H1 (cell line): Measurements from ENCODE around the gene FSIP1. TPM values are rescaled to one million over a fixed set of nuclear protein-coding genes. Genes with fewer than 3 reads are reported as not detected.

Experiments used
- CTCF ChIA-PET: fragments of 300-600 bp; sonication (Branson Sonifier 250); formaldehyde crosslinking; loops from one replicate; lab custom pipeline; 2021; ENCODE audit not compliant: partially characterized antibody; lab: Charles Lee
- POLR2A ChIA-PET: fragments of 300-600 bp; sonication (Branson Sonifier 250); formaldehyde crosslinking; loops from one replicate; lab custom pipeline; 2021; ENCODE audit warnings: inconsistent platforms; ENCODE audit not compliant: partially characterized antibody; lab: Charles Lee
- DNase-seq, 2 experiments: peaks; one replicate each; pipeline versions ENCODE4 v3.0.0 to v3.0.0-alpha.2; 2010 to 2022; ENCODE audit warnings: low spot score in 2 of 2, low read depth in 1 of 2, mixed read lengths in 1 of 2
- FAIRE-seq: peaks from 2 replicates; lab custom pipeline; 2011; peaks lifted over from hg19 to GRCh38; lab: Jason Lieb, UNC
- H2AFZ ChIP-seq: 2 replicates; pipeline ENCODE4 v1.8.1; 2012; ENCODE audit warnings: low read length, inconsistent platforms
- H2AK5ac ChIP-seq: 2 replicates; pipeline ENCODE4 v1.6.1; 2013; ENCODE audit warnings: low read depth, low read length
- H2BK120ac ChIP-seq: replicated peaks from 2 replicates; pipeline ENCODE3; 2013; ENCODE audit warnings: low read depth, low read length, inconsistent platforms
- H2BK12ac ChIP-seq: 2 replicates; pipeline ENCODE4 v1.6.1; 2013; ENCODE audit warnings: low read depth, low read length
- H2BK15ac ChIP-seq: 2 replicates; pipeline ENCODE4 v1.6.1; 2013; ENCODE audit warnings: low read length
- H2BK20ac ChIP-seq: 2 replicates; pipeline ENCODE4 v1.6.1; 2013; ENCODE audit warnings: low read length
- H2BK5ac ChIP-seq: 2 replicates; pipeline ENCODE4 v1.6.1; 2013; ENCODE audit warnings: low read depth, low read length
- H3K14ac ChIP-seq: 2 replicates; pipeline ENCODE4 v1.6.1; 2013; ENCODE audit warnings: inconsistent platforms; ENCODE audit not compliant: insufficient read length
- H3K18ac ChIP-seq: 2 replicates; pipeline ENCODE4 v1.6.1; 2013; ENCODE audit warnings: low read length; ENCODE audit errors: extremely low read depth
- H3K23ac ChIP-seq: 2 replicates; pipeline ENCODE4 v1.6.1; 2013; ENCODE audit warnings: inconsistent platforms; ENCODE audit not compliant: insufficient read length
- H3K23me2 ChIP-seq: 2 replicates; pipeline ENCODE4 v1.6.1; 2013; ENCODE audit warnings: low read depth, low read length
- H3K27ac ChIP-seq: 2 replicates; pipeline ENCODE4 v1.6.1; 2011; ENCODE audit warnings: low read depth, low read length, inconsistent platforms
- H3K27me3 ChIP-seq, 4 experiments: replicated peaks in 1 of 4; 1 replicate in 1 of 4; 2 replicates in 3 of 4; pipeline versions ENCODE4 v1.6.1 to v1.8.1; 2011 to 2013; ENCODE audit warnings: low read length in 3 of 4, mild to moderate bottlenecking in 3 of 4, inconsistent platforms in 2 of 4, mixed read lengths in 2 of 4, moderate library complexity in 1 of 4; ENCODE audit not compliant: control insufficient read depth in 3 of 4, insufficient read depth in 3 of 4; ENCODE audit errors: extremely low read depth in 1 of 4
- H3K36me3 ChIP-seq, 4 experiments: 2 replicates each; pipeline versions ENCODE4 v1.6.1 to v1.8.1; 2011 to 2013; ENCODE audit warnings: mild to moderate bottlenecking in 4 of 4, low read length in 3 of 4, moderate library complexity in 2 of 4, control low read depth in 1 of 4, inconsistent platforms in 1 of 4; ENCODE audit not compliant: insufficient read depth in 4 of 4, control insufficient read depth in 2 of 4
- H3K4ac ChIP-seq: replicated peaks from 2 replicates; pipeline ENCODE3; 2013; ENCODE audit warnings: low read length, low read depth, mixed read lengths, inconsistent platforms; ENCODE audit not compliant: insufficient read length
- H3K4me1 ChIP-seq, 4 experiments: replicated peaks in 1 of 4; 1 replicate in 1 of 4; 2 replicates in 3 of 4; pipeline versions ENCODE4 v1.6.1 to v1.8.1; 2011 to 2013; ENCODE audit warnings: low read length in 3 of 4, inconsistent platforms in 2 of 4, mixed read lengths in 1 of 4; ENCODE audit not compliant: insufficient read depth in 4 of 4, control insufficient read depth in 3 of 4
- H3K4me2 ChIP-seq, 2 experiments: 2 replicates each; pipeline versions ENCODE4 v1.6.1 to v1.8.1; 2011 to 2013; ENCODE audit warnings: low read depth in 2 of 2, low read length in 2 of 2, control low read depth in 1 of 2, inconsistent platforms in 1 of 2, mild to moderate bottlenecking in 1 of 2; ENCODE audit not compliant: insufficient read depth in 1 of 2
- H3K4me3 ChIP-seq, 4 experiments: fragments of 200-600, 300-600 bp in 1 of 4; sonication (generic), shearing (Covaris generic), sonication (Bioruptor Twin) in 1 of 4; 2 replicates each; pipeline versions ENCODE4 v1.5.1 to v1.8.1; 2011 to 2016; ENCODE audit warnings: low read length in 4 of 4, low read depth in 3 of 4, control low read depth in 2 of 4, inconsistent platforms in 2 of 4, mild to moderate bottlenecking in 2 of 4, mixed read lengths in 1 of 4, moderate library complexity in 1 of 4; ENCODE audit not compliant: insufficient read depth in 2 of 4; ENCODE audit errors: extremely low read depth in 1 of 4
- H3K56ac ChIP-seq: replicated peaks from 2 replicates; pipeline ENCODE3; 2013; ENCODE audit warnings: low read depth, mild to moderate bottlenecking, mixed read lengths, low read length, inconsistent platforms; ENCODE audit not compliant: insufficient read length
- H3K79me1 ChIP-seq: 2 replicates; pipeline ENCODE4 v1.6.1; 2013; ENCODE audit warnings: low read depth, low read length, control low read depth
- H3K79me2 ChIP-seq, 2 experiments: 2 replicates each; pipeline versions ENCODE4 v1.6.1 to v1.8.1; 2012 to 2013; ENCODE audit warnings: low read length in 2 of 2, mild to moderate bottlenecking in 2 of 2, inconsistent platforms in 1 of 2; ENCODE audit not compliant: insufficient read depth in 2 of 2, control insufficient read depth in 1 of 2
- H3K9ac ChIP-seq, 4 experiments: replicated peaks in 1 of 4; 1 replicate in 1 of 4; 2 replicates in 3 of 4; pipeline versions ENCODE4 v1.6.1 to v1.8.1; 2011 to 2013; ENCODE audit warnings: low read depth in 3 of 4, low read length in 3 of 4, control low read depth in 2 of 4, mild to moderate bottlenecking in 2 of 4, moderate library complexity in 2 of 4, inconsistent platforms in 1 of 4; ENCODE audit errors: extremely low read depth in 1 of 4
- H3K9me3 ChIP-seq, 2 experiments: 2 replicates each; pipeline versions ENCODE4 v1.6.1 to v1.8.1; 2012 to 2013; ENCODE audit warnings: mild to moderate bottlenecking in 2 of 2, moderate library complexity in 2 of 2, control low read depth in 1 of 2, inconsistent platforms in 1 of 2, low read depth in 1 of 2, low read length in 1 of 2, mixed read lengths in 1 of 2; ENCODE audit not compliant: insufficient read depth in 2 of 2
- H4K20me1 ChIP-seq, 2 experiments: replicated peaks in 1 of 2; 2 replicates each; pipeline versions ENCODE3 to v1.8.1; 2011 to 2013; ENCODE audit warnings: inconsistent platforms in 2 of 2, low read length in 2 of 2, mild to moderate bottlenecking in 1 of 2; ENCODE audit not compliant: insufficient read depth in 2 of 2, control insufficient read depth in 1 of 2
- H4K5ac ChIP-seq: 2 replicates; pipeline ENCODE4 v1.6.1; 2013; ENCODE audit warnings: low read length, low read depth, mixed read lengths, inconsistent platforms; ENCODE audit not compliant: insufficient read length
- H4K8ac ChIP-seq: 2 replicates; pipeline ENCODE4 v1.8.0; 2013; ENCODE audit warnings: mild to moderate bottlenecking, moderate library complexity, low read length, inconsistent platforms; ENCODE audit not compliant: insufficient read depth; ENCODE audit errors: extremely low read depth
- H4K91ac ChIP-seq: replicated peaks from 2 replicates; pipeline ENCODE3; 2013; ENCODE audit warnings: low read length, mixed read lengths, inconsistent platforms; ENCODE audit not compliant: insufficient read length
- ASH2L ChIP-seq: fragments of 200-600, 300-600 bp; sonication (generic); IDR thresholded peaks from one replicate; pipeline ENCODE4 v1.7.1; 2017; ENCODE audit warnings: low read length
- EZH2 ChIP-seq: fragments of 200-600 bp; sonication (generic); IDR thresholded peaks from 2 replicates; pipeline ENCODE4 v1.7.1; 2012; ENCODE audit warnings: low read depth, mild to moderate bottlenecking, moderate library complexity, low read length, inconsistent platforms; ENCODE audit not compliant: severe bottlenecking
- KDM1A ChIP-seq: fragments of 200-600, 300-600 bp; sonication (generic); IDR thresholded peaks from 2 replicates; pipeline ENCODE4 v1.7.1; 2016; ENCODE audit warnings: mild to moderate bottlenecking, low read length, borderline replicate concordance
- KDM5A ChIP-seq: fragments of 200-600 bp; IDR thresholded peaks from 2 replicates; pipeline ENCODE4 v1.7.1; 2012; ENCODE audit warnings: mild to moderate bottlenecking, low read length, inconsistent platforms, mixed read lengths
- MAFK ChIP-seq: IDR thresholded peaks from 2 replicates; pipeline ENCODE4 v1.6.1; 2012; ENCODE audit warnings: low read depth, mild to moderate bottlenecking, improper control_type of control experiment, low read length
- MAX ChIP-seq: IDR thresholded peaks from 2 replicates; pipeline ENCODE4 v1.6.1; 2012; ENCODE audit warnings: inconsistent platforms
- NANOG ChIP-seq: IDR thresholded peaks from 2 replicates; pipeline ENCODE4 v1.6.1; 2011; ENCODE audit warnings: low read length, low read depth, mild to moderate bottlenecking, inconsistent platforms; ENCODE audit not compliant: insufficient read depth, poor library complexity, severe bottlenecking
- POU5F1 ChIP-seq: IDR thresholded peaks from 2 replicates; pipeline ENCODE4 v1.6.1; 2011; ENCODE audit warnings: low read depth, mild to moderate bottlenecking, low read length, moderate library complexity
- SIN3A ChIP-seq, 2 experiments: IDR thresholded peaks in 1 of 2; conservative IDR thresholded peaks in 1 of 2; 2 replicates each; pipeline ENCODE4 v1.6.1; 2011 to 2012; ENCODE audit warnings: low read length in 2 of 2, improper control_type of control experiment in 1 of 2, low read depth in 1 of 2, mild to moderate bottlenecking in 1 of 2
- TBP ChIP-seq: IDR thresholded peaks from 2 replicates; pipeline ENCODE4 v1.6.1; 2011; ENCODE audit warnings: low read depth, low read length, improper control_type of control experiment
- TCF12 ChIP-seq: IDR thresholded peaks from 2 replicates; pipeline ENCODE4 v1.6.1; 2011; ENCODE audit warnings: low read depth, mild to moderate bottlenecking, low read length
- WGBS, 2 experiments: shearing (Covaris generic) in 1 of 2; methylation state at CpG; one replicate each; pipeline versions ENCODE4 v1.1.6 to v1.1.7; 2013 to 2015; ENCODE audit warnings: low lambda C conversion rate in 2 of 2, mixed read lengths in 2 of 2, inconsistent platforms in 1 of 2, low coverage in 1 of 2, missing lambda C conversion rate in 1 of 2; ENCODE audit not compliant: insufficient replicate concordance in 2 of 2, insufficient coverage in 1 of 2, insufficient read length in 1 of 2; ENCODE audit errors: extremely low coverage in 1 of 2, missing lambda C conversion rate in 1 of 2; 5-methylcytosine and 5-hydroxymethylcytosine counted together
- polyA plus RNA-seq, 7 experiments: library from polyadenylated mRNA; depleted of rRNA in 3 of 7; stranded (reverse) in 5 of 7; unstranded in 2 of 7; fragments of >200 nt in 5 of 7; fragments of 200-250 nt in 2 of 7; gene quantifications; 1 replicate in 5 of 7; 2 replicates in 1 of 7; 4 replicates in 1 of 7; pipeline versions ENCODE4 v1.2.1 to v1.2.3, GENCODE V29; 2011 to 2013; ENCODE audit warnings: missing spikeins in 2 of 7, mixed read lengths in 2 of 7
- total RNA-seq: library from RNA; stranded (reverse); fragmentation: NEBNext Ultra II Directional; extraction: Animal tissue kit (Norgen Biotek cat#: 25700); gene quantifications from 2 replicates; pipeline ENCODE4 v1.2.1, GENCODE V29; 2021
- TF ChIP-seq, protein P1 (sequence below): IDR thresholded peaks from 2 replicates; pipeline ENCODE4 v1.6.1; 2011; ENCODE audit warnings: low read length, improper control_type of control experiment

The FSIP1 gene
- total and polyA plus RNA-seq, 2 of the 8 experiments (the other 6 are each of a cell fraction or from before 2014, with no cell fraction given), result 0.18 to 1.3 TPM

GRCh38 chr15:39789736-39790135 lies 7.1 kb upstream of the FSIP1 start:
- Histone ChIP-seq H3K4me3 (no peak overlapping the region), H2BK15ac (no peak overlapping the region), H3K36me3 (no peaks in the 10 kb centered on the region), H2BK5ac (no peak overlapping the region), H4K8ac (no peak overlapping the region), H3K79me2 (no peaks in the 10 kb centered on the region), H3K4me1 (peaks cover 2 to 29% (median 22%) of the 10 kb centered on the region in 4 experiments; a peak in 6 of 7 replicates), H3K4me2 (no peak overlapping the region), H2BK20ac (no peak overlapping the region), H3K4ac (no peak overlapping the region), H4K91ac (no peak overlapping the region), H3K9ac (no peak overlapping the region), H3K27ac (no peak overlapping the region), H4K20me1 (no peaks in the 10 kb centered on the region), H3K79me1 (no peaks in the 10 kb centered on the region), H3K23ac (no peak overlapping the region), H2AFZ (no peak overlapping the region), H2BK12ac (no peak overlapping the region), H2AK5ac (no peak overlapping the region), H3K9me3 (no peaks in the 10 kb centered on the region), H4K5ac (no peak overlapping the region), H3K27me3 (no peaks in the 10 kb centered on the region), H2BK120ac (no peak overlapping the region), H3K56ac (no peak overlapping the region), H3K18ac (no peak overlapping the region), H3K23me2 (no peaks in the 10 kb centered on the region; the same call in 1 of the 2 replicates), H3K14ac (no peak overlapping the region)
- CTCF ChIA-PET, result interaction anchor here (0.9 to 3.8 kb wide), 7 partner anchors 8 to 310 kb away, joined by 3 to 33 read pairs (median 20); partner anchors contain the start of gene EIF2AK4
- no peak for DNase-seq
- POLR2A ChIA-PET, result interaction anchor here (0.9 to 1.4 kb wide), 4 partner anchors 12 to 185 kb away, joined by 3 read pairs; no protein-coding TSS in a partner anchor
- 83% methylated on average over 4 of the region's 4 CpGs; no CpG with 5 or more reads in 1 of the 2 experiments for WGBS, 2 experiments
- FAIRE-seq, result no peak
- TF ChIP-seq TCF12 (no peak), EZH2 (no peak), MAX (no peak), POU5F1 (no peak), MAFK (no peak), SIN3A (conservative IDR thresholded peaks at IDR 0.05 in 1 of 2, IDR thresholded peaks at IDR 0.05 in 1 of 2; ENCODE audit: low read depth in 1 of 2, low read length in 2 of 2) (no peak), KDM1A (no peak), NANOG (no peak), KDM5A (no peak), TBP (no peak), ASH2L (no peak)
- TF ChIP-seq, protein P1, sequence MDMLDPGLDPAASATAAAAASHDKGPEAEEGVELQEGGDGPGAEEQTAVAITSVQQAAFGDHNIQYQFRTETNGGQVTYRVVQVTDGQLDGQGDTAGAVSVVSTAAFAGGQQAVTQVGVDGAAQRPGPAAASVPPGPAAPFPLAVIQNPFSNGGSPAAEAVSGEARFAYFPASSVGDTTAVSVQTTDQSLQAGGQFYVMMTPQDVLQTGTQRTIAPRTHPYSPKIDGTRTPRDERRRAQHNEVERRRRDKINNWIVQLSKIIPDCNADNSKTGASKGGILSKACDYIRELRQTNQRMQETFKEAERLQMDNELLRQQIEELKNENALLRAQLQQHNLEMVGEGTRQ, result no peak
